GM11168 (cell line): ENCODE data around the gene UTP25.

Source experiments
- in situ Hi-C: fragments of 300-500 bp; cut with MboI; formaldehyde crosslinking; loops from one replicate; pipeline ENCODE4 v1.12.0; 2022; ENCODE audit warnings: low sequenced_read_pairs; ENCODE audit not compliant: unreplicated experiment

UTP25 gene

GRCh38 chr1:209869291-209870149 is 41.7 kb downstream of the UTP25 start:
- in situ Hi-C loops: loop anchor here (10.0 to 25.0 kb wide), 3 partner anchors 115 to 443 kb away; no protein-coding TSS in a partner anchor

- in situ Hi-C loops: loop anchor here (10.0 to 25.0 kb wide), 3 partner anchors 115 to 442 kb away; no protein-coding TSS in a partner anchor
Observed at GRCh38 chr1:209870151-209870831, 42.5 kb downstream of the UTP25 start.

GRCh38 chr1:209871006-209871405 is 43.2 kb downstream of the UTP25 start:
- in situ Hi-C loops: loop anchor here (10.0 to 25.0 kb wide), 3 partner anchors 114 to 441 kb away; no protein-coding TSS in a partner anchor

GRCh38 chr1:209871430-209871829 is 43.7 kb downstream of the UTP25 start:
- in situ Hi-C loops: loop anchor here (10.0 to 25.0 kb wide), 3 partner anchors 113 to 441 kb away; no protein-coding TSS in a partner anchor

GRCh38 chr1:209873067-209873799 is 45.5 kb downstream of the UTP25 start:
- in situ Hi-C loops: loop anchor here (10.0 to 25.0 kb wide), 3 partner anchors 112 to 439 kb away; no protein-coding TSS in a partner anchor

- in situ Hi-C loops: loop anchor here (10.0 kb wide), 2 partner anchors 109 to 249 kb away; no protein-coding TSS in a partner anchor
Observed at GRCh38 chr1:209875515-209875914, 47.7 kb downstream of the UTP25 start.

GRCh38 chr1:209876078-209876800 is 48.5 kb downstream of the UTP25 start:
- in situ Hi-C loops: loop anchor here (10.0 kb wide), 2 partner anchors 109 to 249 kb away; no protein-coding TSS in a partner anchor

GRCh38 chr1:209877087-209877764 is 49.5 kb downstream of the UTP25 start:
- in situ Hi-C loops: loop anchor here (10.0 kb wide), 2 partner anchors 108 to 248 kb away; no protein-coding TSS in a partner anchor

- in situ Hi-C loops: loop anchor here (10.0 kb wide), 2 partner anchors 106 to 246 kb away; no protein-coding TSS in a partner anchor
Observed at GRCh38 chr1:209878964-209879363, 51.2 kb downstream of the UTP25 start.

- in situ Hi-C loops: loop anchor here (10.0 kb wide), 2 partner anchors 105 to 245 kb away; no protein-coding TSS in a partner anchor
Observed at GRCh38 chr1:209879539-209879938, 51.8 kb downstream of the UTP25 start.

GRCh38 chr1:209880031-209880430 is 52.3 kb downstream of the UTP25 start:
- in situ Hi-C loops: no loop called here

GRCh38 chr1:209881619-209882018 is 53.8 kb downstream of the UTP25 start:
- in situ Hi-C loops: no loop called here

- in situ Hi-C loops: no loop called here
Observed at GRCh38 chr1:209882286-209882685, 54.5 kb downstream of the UTP25 start.

GRCh38 chr1:209882942-209883340 is 55.2 kb downstream of the UTP25 start:
- in situ Hi-C loops: no loop called here

GRCh38 chr1:209883341-209883971 is 55.7 kb downstream of the UTP25 start:
- in situ Hi-C loops: no loop called here

GRCh38 chr1:209884249-209884648 is 56.5 kb downstream of the UTP25 start:
- in situ Hi-C loops: no loop called here

GRCh38 chr1:209884665-209885117 is 56.9 kb downstream of the UTP25 start:
- in situ Hi-C loops: no loop called here
